CD14-positive monocyte (primary cell): ENCODE measurements around the gene ABCA7. TPM values are rescaled to one million over a fixed set of nuclear protein-coding genes. Genes with fewer than 3 reads are reported as not detected.

ENCODE experiments used
- DNase-seq, 3 donors: peaks; one replicate each; pipeline ENCODE4 v3.0.0-alpha.2; 2011 to 2022
- H2AFZ ChIP-seq: 2 replicates; pipeline ENCODE4 v1.6.0; 2012; ENCODE audit warnings: mild to moderate bottlenecking, low read depth, low read length, inconsistent platforms; ENCODE audit not compliant: insufficient read depth, poor library complexity, severe bottlenecking
- H3K27ac ChIP-seq, 2 donors: 1 replicate in 1 of 2; 2 replicates in 1 of 2; pipeline ENCODE4 v1.5.1; 2012 to 2013; ENCODE audit warnings: low read length in 2 of 2, control low read depth in 1 of 2, inconsistent platforms in 1 of 2, low read depth in 1 of 2, mild to moderate bottlenecking in 1 of 2
- H3K27me3 ChIP-seq, 2 donors: one replicate each; pipeline versions ENCODE4 v1.6.0 to v1.6.1; 2011 to 2013; ENCODE audit warnings: low read length in 2 of 2; ENCODE audit not compliant: control insufficient read depth in 2 of 2, insufficient read depth in 2 of 2
- H3K36me3 ChIP-seq, 2 donors: replicated peaks in 1 of 2; 1 replicate in 1 of 2; 2 replicates in 1 of 2; pipeline versions ENCODE4 v1.5.1 to v1.6.1; 2012 to 2013; ENCODE audit warnings: low read length in 2 of 2, control low read depth in 1 of 2, inconsistent platforms in 1 of 2, mild to moderate bottlenecking in 1 of 2; ENCODE audit not compliant: insufficient read depth in 2 of 2, control insufficient read depth in 1 of 2
- H3K4me1 ChIP-seq, 2 donors: 1 replicate in 1 of 2; 2 replicates in 1 of 2; pipeline versions ENCODE4 v1.5.1 to v1.6.1; 2012 to 2013; ENCODE audit warnings: low read length in 2 of 2, control low read depth in 1 of 2, inconsistent platforms in 1 of 2, mild to moderate bottlenecking in 1 of 2, moderate library complexity in 1 of 2; ENCODE audit not compliant: insufficient read depth in 2 of 2, control insufficient read depth in 1 of 2
- H3K4me2 ChIP-seq: replicated peaks from 2 replicates; pipeline ENCODE3; 2012; ENCODE audit warnings: low read length, moderate library complexity, mild to moderate bottlenecking; ENCODE audit not compliant: poor library complexity, severe bottlenecking; ENCODE audit errors: extremely low read depth
- H3K4me3 ChIP-seq, 3 experiments: fragments of 200-600 bp in 1 of 3; sonication (generic) in 1 of 3; replicated peaks in 1 of 3; 1 replicate in 2 of 3; 2 replicates in 1 of 3; pipeline ENCODE4 v1.5.1; 2011 to 2013; ENCODE audit warnings: low read length in 3 of 3, mild to moderate bottlenecking in 3 of 3, control low read depth in 2 of 3, low read depth in 2 of 3, inconsistent platforms in 1 of 3, moderate library complexity in 1 of 3
- H3K79me2 ChIP-seq: 2 replicates; pipeline ENCODE4 v1.6.0; 2012; ENCODE audit warnings: mild to moderate bottlenecking, control low read depth, inconsistent platforms, low read length, moderate library complexity; ENCODE audit not compliant: insufficient read depth
- H3K9ac ChIP-seq: 2 replicates; pipeline ENCODE4 v1.6.0; 2017; ENCODE audit warnings: low read length, mild to moderate bottlenecking; ENCODE audit not compliant: insufficient read depth, poor library complexity, severe bottlenecking
- H3K9me3 ChIP-seq, 2 donors: replicated peaks in 1 of 2; 1 replicate in 1 of 2; 2 replicates in 1 of 2; pipeline versions ENCODE4 v1.5.1 to v1.6.1; 2012 to 2013; ENCODE audit warnings: low read length in 2 of 2, control low read depth in 1 of 2; ENCODE audit not compliant: control insufficient read depth in 1 of 2, insufficient read depth in 1 of 2
- H4K20me1 ChIP-seq: 2 replicates; pipeline ENCODE4 v1.6.0; 2012; ENCODE audit warnings: mild to moderate bottlenecking, low read length, control low read depth, moderate library complexity; ENCODE audit not compliant: insufficient read depth
- H3K27ac Mint-ChIP-seq, 7 donors: one replicate each; pipeline ENCODE4 v1.8.0; 2020; ENCODE audit warnings: mild to moderate bottlenecking in 7 of 7, mixed read lengths in 7 of 7, moderate library complexity in 6 of 7, inconsistent platforms in 2 of 7
- H3K27me3 Mint-ChIP-seq, 3 donors: one replicate each; pipeline ENCODE4 v1.8.0; 2021 to 2022; ENCODE audit warnings: low read depth in 3 of 3, mild to moderate bottlenecking in 3 of 3, mixed read lengths in 3 of 3, moderate library complexity in 3 of 3, inconsistent platforms in 1 of 3
- H3K36me3 Mint-ChIP-seq, 2 donors: one replicate each; pipeline ENCODE4 v1.8.0; 2020; ENCODE audit warnings: mixed read lengths in 2 of 2, inconsistent platforms in 1 of 2, mild to moderate bottlenecking in 1 of 2
- H3K4me1 Mint-ChIP-seq: one replicate; pipeline ENCODE4 v1.8.0; 2020; ENCODE audit warnings: mild to moderate bottlenecking, mixed read lengths
- H3K4me3 Mint-ChIP-seq, 2 donors: one replicate each; pipeline ENCODE4 v1.8.0; 2020; ENCODE audit warnings: mild to moderate bottlenecking in 2 of 2, mixed read lengths in 2 of 2, moderate library complexity in 1 of 2
- H3K9me3 Mint-ChIP-seq, 7 donors: one replicate each; pipeline ENCODE4 v1.8.0; 2020 to 2022; ENCODE audit warnings: mixed read lengths in 7 of 7, mild to moderate bottlenecking in 6 of 7, moderate library complexity in 6 of 7, inconsistent platforms in 2 of 7
- WGBS: methylation state at CpG from one replicate; pipeline ENCODE4 v1.1.5; 2013; ENCODE audit warnings: missing lambda C conversion rate; ENCODE audit not compliant: insufficient coverage; 5-methylcytosine and 5-hydroxymethylcytosine counted together
- intact Hi-C, 2 donors: fragments of 100-400 bp; cut with micrococcal nuclease; formaldehyde crosslinking; loops; one replicate each; pipeline versions ENCODE4 v1.15.0 to v1.15.1; 2023
- polyA plus RNA-seq, 3 donors: library from polyadenylated mRNA; depleted of rRNA in 1 of 3; unstranded in 2 of 3; stranded (reverse) in 1 of 3; fragments of 300-500 nt in 2 of 3; fragments of >200 nt in 1 of 3; fragmentation: Illumina TruSeq in 2 of 3; gene quantifications; 1 replicate in 2 of 3; 2 replicates in 1 of 3; pipeline ENCODE4 v1.2.3, GENCODE V29; 2012 to 2021
- TF ChIP-seq, protein P1 (sequence below): fragments of 200-600 bp; IDR thresholded peaks from one replicate; pipeline ENCODE4 v1.8.0; 2022; ENCODE audit warnings: antibody characterized with exemption, mild to moderate bottlenecking

The ABCA7 gene
- polyA plus RNA-seq, 3 donors = 1.7 to 104 (median 7.8) TPM

DNA sequence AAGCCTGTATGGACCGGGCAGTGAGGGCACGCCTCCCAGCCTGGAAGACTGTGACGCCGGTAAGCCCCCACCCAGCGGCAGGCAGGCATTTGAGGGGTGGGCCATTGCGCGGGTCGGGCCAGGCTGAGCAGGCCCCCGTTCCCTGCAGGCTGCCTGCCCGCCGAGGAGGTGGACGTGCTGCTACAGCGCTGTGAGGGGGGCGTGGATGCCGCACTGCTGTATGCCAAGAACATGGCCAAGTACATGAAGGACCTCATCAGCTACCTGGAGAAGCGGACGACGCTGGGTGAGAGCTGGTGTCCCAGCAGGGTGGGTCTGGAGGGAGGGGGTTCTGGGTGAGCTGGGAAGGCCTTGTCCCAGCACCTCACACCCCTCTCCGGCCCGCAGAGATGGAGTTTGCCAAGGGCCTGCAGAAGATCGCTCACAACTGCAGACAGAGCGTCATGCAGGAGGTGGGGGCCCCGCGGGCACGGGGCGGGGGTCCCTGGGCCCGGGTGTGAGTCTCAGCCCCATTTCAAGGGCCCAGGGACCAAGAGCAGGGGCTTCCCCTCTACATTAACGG, 34.1 kb downstream of the ABCA7 start:
- H3K9ac ChIP-seq = peak overlapping the region; percentile 8
- H3K27me3 ChIP-seq = no peaks in the 10 kb centered on the region
- H3K27ac Mint-ChIP-seq = peak overlapping the region in 6 of 7 donors; percentile 56 to 90 (median 74)
- peaks cover 94% of the 10 kb centered on the region for H3K79me2 ChIP-seq
- H3K36me3 Mint-ChIP-seq = peaks cover 45 to 84% of the 10 kb centered on the region in 2 donors
- H3K4me3 ChIP-seq = peak overlapping the region in 1 of 3 experiments; percentile 59
- H3K9me3 Mint-ChIP-seq = no peaks in the 10 kb centered on the region
- TF ChIP-seq, protein P1, sequence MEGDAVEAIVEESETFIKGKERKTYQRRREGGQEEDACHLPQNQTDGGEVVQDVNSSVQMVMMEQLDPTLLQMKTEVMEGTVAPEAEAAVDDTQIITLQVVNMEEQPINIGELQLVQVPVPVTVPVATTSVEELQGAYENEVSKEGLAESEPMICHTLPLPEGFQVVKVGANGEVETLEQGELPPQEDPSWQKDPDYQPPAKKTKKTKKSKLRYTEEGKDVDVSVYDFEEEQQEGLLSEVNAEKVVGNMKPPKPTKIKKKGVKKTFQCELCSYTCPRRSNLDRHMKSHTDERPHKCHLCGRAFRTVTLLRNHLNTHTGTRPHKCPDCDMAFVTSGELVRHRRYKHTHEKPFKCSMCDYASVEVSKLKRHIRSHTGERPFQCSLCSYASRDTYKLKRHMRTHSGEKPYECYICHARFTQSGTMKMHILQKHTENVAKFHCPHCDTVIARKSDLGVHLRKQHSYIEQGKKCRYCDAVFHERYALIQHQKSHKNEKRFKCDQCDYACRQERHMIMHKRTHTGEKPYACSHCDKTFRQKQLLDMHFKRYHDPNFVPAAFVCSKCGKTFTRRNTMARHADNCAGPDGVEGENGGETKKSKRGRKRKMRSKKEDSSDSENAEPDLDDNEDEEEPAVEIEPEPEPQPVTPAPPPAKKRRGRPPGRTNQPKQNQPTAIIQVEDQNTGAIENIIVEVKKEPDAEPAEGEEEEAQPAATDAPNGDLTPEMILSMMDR = no peak
- 69% methylated on average over 20 of the region's 28 CpGs for WGBS
- peaks cover 64% of the 10 kb centered on the region for H3K4me1 Mint-ChIP-seq
- DNase-seq = no peak
- H3K4me3 Mint-ChIP-seq = peak overlapping the region; percentile 57 to 76
- peak overlapping the region; percentile 33 to 36 for H3K27ac ChIP-seq
- peaks cover 66 to 70% of the 10 kb centered on the region in 2 donors for H3K36me3 ChIP-seq
- H3K4me2 ChIP-seq = peak overlapping the region; percentile 69
- peaks cover 95% of the 10 kb centered on the region for H4K20me1 ChIP-seq
- no peak overlapping the region for H2AFZ ChIP-seq
- H3K4me1 ChIP-seq = peaks cover 72 to 87% of the 10 kb centered on the region in 2 donors
- peaks cover 0 to 1% (median 0%) of the 10 kb centered on the region in 3 donors for H3K27me3 Mint-ChIP-seq
- intact Hi-C loops = loop anchor here in 1 of 2 donors (2.0 to 5.0 kb wide), 2 partner anchors 13 to 37 kb away; no protein-coding TSS in a partner anchor
- H3K9me3 ChIP-seq = no peaks in the 10 kb centered on the region

- intact Hi-C loops = loop anchor here (5.0 kb wide), 2 partner anchors 32 to 37 kb away; partner anchors contain the start of gene ABCA7 (in 1 of the 2)
- Histone ChIP-seq H2AFZ (no peak overlapping the region), H3K4me3 (peak overlapping the region in 2 of 3 experiments; percentile 20 to 63), H3K79me2 (peaks cover 94% of the 10 kb centered on the region), H3K9ac (peak overlapping the region; percentile 8), H4K20me1 (peaks cover 95% of the 10 kb centered on the region), H3K27me3 (no peaks in the 10 kb centered on the region), H3K4me2 (peak overlapping the region; percentile 73), H3K4me1 (peaks cover 66 to 80% of the 10 kb centered on the region in 2 donors), H3K36me3 (peaks cover 68 to 75% of the 10 kb centered on the region in 2 donors), H3K9me3 (no peaks in the 10 kb centered on the region), H3K27ac (peak overlapping the region; percentile 33 to 36)
- no peaks in the 10 kb centered on the region for H3K9me3 Mint-ChIP-seq
- H3K4me1 Mint-ChIP-seq = peaks cover 57% of the 10 kb centered on the region
- TF ChIP-seq, protein P1 = no peak
- peak overlapping the region in 1 of 2 donors; percentile 39 for H3K4me3 Mint-ChIP-seq
- peaks cover 43 to 84% of the 10 kb centered on the region in 2 donors for H3K36me3 Mint-ChIP-seq
- WGBS = 8% methylated on average over 42 of the region's 54 CpGs
- H3K27ac Mint-ChIP-seq = peak overlapping the region in 6 of 7 donors; percentile 6 to 87 (median 60)
- DNase-seq = peak; percentile 87 to 92 (median 88)
- H3K27me3 Mint-ChIP-seq = peaks cover 0 to 1% (median 0%) of the 10 kb centered on the region in 3 donors
Observed at GRCh38 chr19:1074544-1075283, 34.8 kb downstream of the ABCA7 start.
